ENCODE results near the gene SPAG16.

DNA sequence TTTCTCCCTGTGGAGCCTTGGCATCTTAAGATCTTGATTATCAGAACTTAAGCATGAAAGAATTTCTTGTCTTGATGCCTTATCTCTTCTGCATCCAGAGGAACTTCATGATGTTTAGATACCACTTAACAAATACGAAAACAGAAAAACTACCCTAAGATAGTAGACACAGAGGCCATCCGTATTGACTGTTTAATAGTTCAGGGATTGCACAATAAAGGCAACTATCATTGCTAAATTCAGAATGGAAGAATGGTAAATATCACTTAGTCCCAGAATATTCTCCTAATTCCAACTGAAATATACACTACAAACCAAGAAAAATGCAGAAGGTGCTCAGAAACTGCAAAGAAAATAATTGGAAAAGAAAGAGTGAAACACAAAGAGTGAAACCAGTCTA is 912.0 kb downstream of the SPAG16 start:
- TF ChIP-seq PATZ1 (CRISPR knock-in tag; IDR thresholded peaks at IDR 0.05; ENCODE audit: borderline replicate concordance) (no peak), ESRRG (CRISPR knock-in tag; IDR thresholded peaks at IDR 0.05) (no peak), SNAI2 (CRISPR knock-in tag; IDR thresholded peaks at IDR 0.05) (no peak), OSR1 (CRISPR knock-in tag; IDR thresholded peaks at IDR 0.05) (no peak), GLIS3 (CRISPR knock-in tag; IDR thresholded peaks at IDR 0.05) (no peak), ISL1 (CRISPR knock-in tag; IDR thresholded peaks at IDR 0.05) (no peak), TOX (CRISPR knock-in tag; IDR thresholded peaks at IDR 0.05; ENCODE audit: borderline replicate concordance) (no peak), ZNF70 (CRISPR knock-in tag; IDR thresholded peaks at IDR 0.05) (no peak), ZNF8 (CRISPR knock-in tag; IDR thresholded peaks at IDR 0.05) (no peak), CREB5 (CRISPR knock-in tag; IDR thresholded peaks at IDR 0.05; ENCODE audit: low read depth) (no peak)
- TF ChIP-seq, protein P1, sequence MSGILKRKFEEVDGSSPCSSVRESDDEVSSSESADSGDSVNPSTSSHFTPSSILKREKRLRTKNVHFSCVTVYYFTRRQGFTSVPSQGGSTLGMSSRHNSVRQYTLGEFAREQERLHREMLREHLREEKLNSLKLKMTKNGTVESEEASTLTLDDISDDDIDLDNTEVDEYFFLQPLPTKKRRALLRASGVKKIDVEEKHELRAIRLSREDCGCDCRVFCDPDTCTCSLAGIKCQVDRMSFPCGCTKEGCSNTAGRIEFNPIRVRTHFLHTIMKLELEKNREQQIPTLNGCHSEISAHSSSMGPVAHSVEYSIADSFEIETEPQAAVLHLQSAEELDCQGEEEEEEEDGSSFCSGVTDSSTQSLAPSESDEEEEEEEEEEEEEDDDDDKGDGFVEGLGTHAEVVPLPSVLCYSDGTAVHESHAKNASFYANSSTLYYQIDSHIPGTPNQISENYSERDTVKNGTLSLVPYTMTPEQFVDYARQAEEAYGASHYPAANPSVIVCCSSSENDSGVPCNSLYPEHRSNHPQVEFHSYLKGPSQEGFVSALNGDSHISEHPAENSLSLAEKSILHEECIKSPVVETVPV (CRISPR knock-in tag; IDR thresholded peaks at IDR 0.05) = no peak
- TF ChIP-seq, protein P2, sequence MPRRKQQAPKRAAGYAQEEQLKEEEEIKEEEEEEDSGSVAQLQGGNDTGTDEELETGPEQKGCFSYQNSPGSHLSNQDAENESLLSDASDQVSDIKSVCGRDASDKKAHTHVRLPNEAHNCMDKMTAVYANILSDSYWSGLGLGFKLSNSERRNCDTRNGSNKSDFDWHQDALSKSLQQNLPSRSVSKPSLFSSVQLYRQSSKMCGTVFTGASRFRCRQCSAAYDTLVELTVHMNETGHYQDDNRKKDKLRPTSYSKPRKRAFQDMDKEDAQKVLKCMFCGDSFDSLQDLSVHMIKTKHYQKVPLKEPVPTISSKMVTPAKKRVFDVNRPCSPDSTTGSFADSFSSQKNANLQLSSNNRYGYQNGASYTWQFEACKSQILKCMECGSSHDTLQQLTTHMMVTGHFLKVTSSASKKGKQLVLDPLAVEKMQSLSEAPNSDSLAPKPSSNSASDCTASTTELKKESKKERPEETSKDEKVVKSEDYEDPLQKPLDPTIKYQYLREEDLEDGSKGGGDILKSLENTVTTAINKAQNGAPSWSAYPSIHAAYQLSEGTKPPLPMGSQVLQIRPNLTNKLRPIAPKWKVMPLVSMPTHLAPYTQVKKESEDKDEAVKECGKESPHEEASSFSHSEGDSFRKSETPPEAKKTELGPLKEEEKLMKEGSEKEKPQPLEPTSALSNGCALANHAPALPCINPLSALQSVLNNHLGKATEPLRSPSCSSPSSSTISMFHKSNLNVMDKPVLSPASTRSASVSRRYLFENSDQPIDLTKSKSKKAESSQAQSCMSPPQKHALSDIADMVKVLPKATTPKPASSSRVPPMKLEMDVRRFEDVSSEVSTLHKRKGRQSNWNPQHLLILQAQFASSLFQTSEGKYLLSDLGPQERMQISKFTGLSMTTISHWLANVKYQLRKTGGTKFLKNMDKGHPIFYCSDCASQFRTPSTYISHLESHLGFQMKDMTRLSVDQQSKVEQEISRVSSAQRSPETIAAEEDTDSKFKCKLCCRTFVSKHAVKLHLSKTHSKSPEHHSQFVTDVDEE (CRISPR knock-in tag; IDR thresholded peaks at IDR 0.05) = no peak
